ENCODE measurements around the gene CRELD2.

Gene CRELD2

GRCh38 chr22:49949914-49950292, 31.5 kb downstream of the CRELD2 start:
- H3K4me3 ChIP-seq (ENCODE audit: low read depth, low read length) = no peak overlapping the region
- DNase-seq (ENCODE audit: low read depth) = no peak
- no peak for TF ChIP-seq CTCF (IDR thresholded peaks at IDR 0.05; ENCODE audit: low read depth, low read length, missing control alignments)

- TF ChIP-seq CTCF (IDR thresholded peaks at IDR 0.05; ENCODE audit: low read depth, low read length, missing control alignments) = no peak
- no peak overlapping the region for H3K4me3 ChIP-seq (ENCODE audit: low read depth, low read length)
These were observed 32.1 kb downstream of the CRELD2 start for GRCh38 chr22:49950396-49950994.

GRCh38 chr22:49951000-49951677, 32.7 kb downstream of the CRELD2 start:
- H3K4me3 ChIP-seq (ENCODE audit: low read depth, low read length) = no peak overlapping the region
- no peak for TF ChIP-seq CTCF (IDR thresholded peaks at IDR 0.05; ENCODE audit: low read depth, low read length, missing control alignments)
- DNase-seq (ENCODE audit: low read depth) = no peak

More at GRCh38 chr22:49950396-49950994, 32.1 kb downstream of the CRELD2 start:
- DNase-seq (ENCODE audit: low read depth) = no peak

- H3K4me3 ChIP-seq (ENCODE audit: low read depth, low read length) = no peak overlapping the region
- TF ChIP-seq CTCF (IDR thresholded peaks at IDR 0.05; ENCODE audit: low read depth, low read length, missing control alignments) = no peak
- DNase-seq (ENCODE audit: low read depth) = no peak
These were observed 33.2 kb downstream of the CRELD2 start for GRCh38 chr22:49951678-49951985.

GRCh38 chr22:49951986-49952896, 33.8 kb downstream of the CRELD2 start:
- DNase-seq (ENCODE audit: low read depth) = no peak
- no peak overlapping the region for H3K4me3 ChIP-seq (ENCODE audit: low read depth, low read length)
- TF ChIP-seq CTCF (IDR thresholded peaks at IDR 0.05; ENCODE audit: low read depth, low read length, missing control alignments) = no peak

GRCh38 chr22:49953027-49953679, 34.7 kb downstream of the CRELD2 start:
- no peak overlapping the region for H3K4me3 ChIP-seq (ENCODE audit: low read depth, low read length)
- no peak for TF ChIP-seq CTCF (IDR thresholded peaks at IDR 0.05; ENCODE audit: low read depth, low read length, missing control alignments)
- DNase-seq (ENCODE audit: low read depth) = no peak

Measured in GM12864 (cell line).